HUES48 (cell line): ENCODE results near the gene CAPN7.

Experiments used
- H3K27ac ChIP-seq: one replicate; pipeline ENCODE4 v1.7.0; 2013; ENCODE audit warnings: low read depth, low read length, inconsistent platforms
- H3K27me3 ChIP-seq: 2 replicates; pipeline ENCODE4 v1.6.1; 2013; ENCODE audit warnings: mild to moderate bottlenecking, low read length; ENCODE audit not compliant: control insufficient read depth, insufficient read depth
- H3K36me3 ChIP-seq: 2 replicates; pipeline ENCODE4 v1.6.1; 2013; ENCODE audit warnings: low read length; ENCODE audit not compliant: control insufficient read depth, insufficient read depth
- H3K4me1 ChIP-seq: 2 replicates; pipeline ENCODE4 v1.6.1; 2013; ENCODE audit warnings: mild to moderate bottlenecking, low read length; ENCODE audit not compliant: control insufficient read depth, insufficient read depth
- H3K4me3 ChIP-seq: 2 replicates; pipeline ENCODE4 v1.5.1; 2013; ENCODE audit warnings: mild to moderate bottlenecking, low read depth, low read length
- H3K9ac ChIP-seq: 2 replicates; pipeline ENCODE4 v1.6.1; 2013; ENCODE audit warnings: mild to moderate bottlenecking, low read depth, low read length, moderate library complexity
- H3K9me3 ChIP-seq: 2 replicates; pipeline ENCODE4 v1.6.1; 2013; ENCODE audit warnings: low read length; ENCODE audit not compliant: control insufficient read depth, insufficient read depth

Gene CAPN7

GRCh38 chr3:15266510-15267376, 60.7 kb downstream of the CAPN7 start:
- H3K27me3 ChIP-seq: no peaks in the 10 kb centered on the region
- H3K27ac ChIP-seq: no peak overlapping the region
- 0 out of 2 replicates have a peak, but pooled peaks cover 4% of the 10 kb centered on the region for H3K36me3 ChIP-seq
- H3K9me3 ChIP-seq: no peaks in the 10 kb centered on the region
- no peak overlapping the region for H3K4me3 ChIP-seq
- H3K4me1 ChIP-seq: no peaks in the 10 kb centered on the region
- no peak overlapping the region for H3K9ac ChIP-seq

GRCh38 chr3:15267502-15267901, 61.5 kb downstream of the CAPN7 start:
- Histone ChIP-seq H3K9ac (no peak overlapping the region), H3K36me3 (0 out of 2 replicates have a peak, but pooled peaks cover 4% of the 10 kb centered on the region), H3K4me1 (no peaks in the 10 kb centered on the region), H3K27ac (no peak overlapping the region), H3K9me3 (no peaks in the 10 kb centered on the region), H3K4me3 (no peak overlapping the region), H3K27me3 (no peaks in the 10 kb centered on the region)

- Histone ChIP-seq H3K4me1 (no peaks in the 10 kb centered on the region), H3K4me3 (no peak overlapping the region), H3K27me3 (no peaks in the 10 kb centered on the region), H3K9me3 (no peaks in the 10 kb centered on the region), H3K36me3 (0 out of 2 replicates have a peak, but pooled peaks cover 4% of the 10 kb centered on the region), H3K9ac (no peak overlapping the region), H3K27ac (no peak overlapping the region)
These were observed 62.1 kb downstream of the CAPN7 start for GRCh38 chr3:15268033-15268631.

GRCh38 chr3:15269091-15269989, 63.3 kb downstream of the CAPN7 start:
- Histone ChIP-seq H3K36me3 (0 out of 2 replicates have a peak, but pooled peaks cover 4% of the 10 kb centered on the region), H3K4me1 (no peaks in the 10 kb centered on the region), H3K27ac (peak overlapping the region; percentile 40), H3K4me3 (no peak overlapping the region), H3K9me3 (no peaks in the 10 kb centered on the region), H3K9ac (no peak overlapping the region), H3K27me3 (no peaks in the 10 kb centered on the region)

GRCh38 chr3:15271030-15271429, 65.0 kb downstream of the CAPN7 start:
- Histone ChIP-seq H3K36me3 (0 out of 2 replicates have a peak, but pooled peaks cover 4% of the 10 kb centered on the region), H3K27me3 (no peaks in the 10 kb centered on the region), H3K9ac (no peak overlapping the region), H3K27ac (no peak overlapping the region), H3K9me3 (no peaks in the 10 kb centered on the region), H3K4me1 (no peaks in the 10 kb centered on the region), H3K4me3 (no peak overlapping the region)

GRCh38 chr3:15271785-15272381, 65.8 kb downstream of the CAPN7 start:
- Histone ChIP-seq H3K36me3 (0 out of 2 replicates have a peak, but pooled peaks cover 4% of the 10 kb centered on the region), H3K4me3 (no peak overlapping the region), H3K9me3 (no peaks in the 10 kb centered on the region), H3K4me1 (no peaks in the 10 kb centered on the region), H3K27ac (no peak overlapping the region), H3K9ac (no peak overlapping the region), H3K27me3 (no peaks in the 10 kb centered on the region)

- Histone ChIP-seq H3K27me3 (no peaks in the 10 kb centered on the region), H3K27ac (no peak overlapping the region), H3K9ac (no peak overlapping the region), H3K9me3 (no peaks in the 10 kb centered on the region), H3K36me3 (0 out of 2 replicates have a peak, but pooled peaks cover 4% of the 10 kb centered on the region), H3K4me3 (no peak overlapping the region), H3K4me1 (peaks cover 4% of the 10 kb centered on the region)
These were observed 66.6 kb downstream of the CAPN7 start for GRCh38 chr3:15272426-15273196.

GRCh38 chr3:15273227-15273626, 67.2 kb downstream of the CAPN7 start:
- no peaks in the 10 kb centered on the region for H3K9me3 ChIP-seq
- no peaks in the 10 kb centered on the region for H3K27me3 ChIP-seq
- no peak overlapping the region for H3K4me3 ChIP-seq
- H3K9ac ChIP-seq: no peak overlapping the region
- 0 out of 2 replicates have a peak, but pooled peaks cover 4% of the 10 kb centered on the region for H3K36me3 ChIP-seq
- H3K27ac ChIP-seq: no peak overlapping the region
- H3K4me1 ChIP-seq: peaks cover 9% of the 10 kb centered on the region

- Histone ChIP-seq H3K27me3 (no peaks in the 10 kb centered on the region), H3K9ac (no peak overlapping the region)
These were observed 70.1 kb downstream of the CAPN7 start for GRCh38 chr3:15276028-15276724.

More at GRCh38 chr3:15276028-15276724, 70.1 kb downstream of the CAPN7 start:
- Histone ChIP-seq H3K4me3 (no peak overlapping the region), H3K4me1 (peaks cover 12% of the 10 kb centered on the region), H3K36me3 (no peaks in the 10 kb centered on the region), H3K9me3 (no peaks in the 10 kb centered on the region), H3K27ac (no peak overlapping the region)
